K562 (cell line): ENCODE results near the gene LDLRAD1. TPM values are rescaled to one million over a fixed set of nuclear protein-coding genes. Genes with fewer than 3 reads are reported as not detected.

Source experiments
- ATAC-seq: fragments of 200-7000 bp; cut with Tn5 transposase; 3 replicates; pipeline ENCODE4 v1.9.1; 2020; ENCODE audit warnings: moderate library complexity
- BruUV-seq: library from RNA; stranded (reverse); fragments of 400-500 nt; replicated peaks from 2 replicates; lab custom pipeline; 2021; lab: Mats Ljungman, UMichigan
- CTCF ChIA-PET: fragments of 300-600 bp; formaldehyde crosslinking; extraction: SDS; loops from one replicate; lab custom pipeline; 2021; ENCODE audit warnings: low intra/inter-chr PET ratio; lab: Yijun Ruan, JAX
- POLR2A ChIA-PET: fragments of 300-600, 350-650 bp; sonication (Branson Sonifier 250); formaldehyde crosslinking; extraction: SDS; loops from one replicate; lab custom pipeline; 2021; ENCODE audit warnings: antibody characterized with exemption, inconsistent platforms; lab: Yijun Ruan, JAX
- DNase-seq, 4 experiments: peaks; one replicate each; pipeline versions ENCODE4 v3.0.0 to v3.0.0-alpha.2; 2011 to 2018; ENCODE audit warnings: low spot score in 3 of 4, mixed read lengths in 3 of 4; ENCODE audit errors: extremely low read depth in 1 of 4
- FAIRE-seq: peaks from 2 replicates; lab custom pipeline; 2011; peaks lifted over from hg19 to GRCh38; lab: Jason Lieb, UNC
- H2AFZ ChIP-seq: 2 replicates; pipeline ENCODE4 v1.6.0; 2011; ENCODE audit warnings: low read depth, low read length, control low read depth, inconsistent platforms
- H3K27ac ChIP-seq: fragments of 200-600 bp; 3 replicates; pipeline ENCODE4 v1.8.0; 2011; ENCODE audit warnings: low read depth, mild to moderate bottlenecking, control low read depth, inconsistent platforms, low read length, moderate library complexity, mixed read lengths; ENCODE audit errors: extremely low read depth
- H3K27me3 ChIP-seq, 2 experiments: fragments of 300-600 bp in 1 of 2; 2 replicates in 1 of 2; 3 replicates in 1 of 2; pipeline versions ENCODE4 v1.6.0 to v1.8.0; 2011; ENCODE audit warnings: inconsistent platforms in 2 of 2, low read length in 2 of 2, mild to moderate bottlenecking in 1 of 2, mixed read lengths in 1 of 2, moderate library complexity in 1 of 2; ENCODE audit not compliant: control insufficient read depth in 2 of 2, insufficient read depth in 2 of 2
- H3K36me3 ChIP-seq: fragments of 300-600 bp; 3 replicates; pipeline ENCODE4 v1.8.0; 2011; ENCODE audit warnings: mild to moderate bottlenecking, low read length, inconsistent platforms; ENCODE audit not compliant: control insufficient read depth, insufficient read depth
- H3K4me1 ChIP-seq, 2 experiments: fragments of 200-600 bp in 1 of 2; replicated peaks in 1 of 2; 2 replicates in 1 of 2; 3 replicates in 1 of 2; pipeline versions ENCODE4 v1.5.1 to v1.8.0; 2011; ENCODE audit warnings: inconsistent platforms in 2 of 2, low read length in 2 of 2, mild to moderate bottlenecking in 1 of 2, mixed read lengths in 1 of 2, moderate library complexity in 1 of 2; ENCODE audit not compliant: control insufficient read depth in 2 of 2, insufficient read depth in 2 of 2
- H3K4me2 ChIP-seq: 2 replicates; pipeline ENCODE4 v1.6.1; 2011; ENCODE audit warnings: low read length, control low read depth, inconsistent platforms, mixed read lengths; ENCODE audit not compliant: insufficient read depth
- H3K4me3 ChIP-seq: fragments of 200-600 bp; sonication (generic), shearing (Covaris generic); 2 replicates; pipeline ENCODE4 v1.5.1; 2016; ENCODE audit warnings: control low read depth, inconsistent platforms
- H3K79me2 ChIP-seq: fragments of 200-600 bp; 3 replicates; pipeline ENCODE4 v1.8.0; 2011; ENCODE audit warnings: low read length, inconsistent platforms; ENCODE audit not compliant: control insufficient read depth, insufficient read depth
- H3K9ac ChIP-seq, 2 experiments: 2 replicates each; pipeline versions ENCODE4 v1.6.0 to v1.6.1; 2011; ENCODE audit warnings: low read depth in 2 of 2, low read length in 2 of 2, control low read depth in 1 of 2, inconsistent platforms in 1 of 2, mild to moderate bottlenecking in 1 of 2, mixed read lengths in 1 of 2; ENCODE audit not compliant: insufficient read depth in 1 of 2
- H3K9me1 ChIP-seq: one replicate; pipeline ENCODE4 v1.6.0; 2011; ENCODE audit warnings: inconsistent platforms, mild to moderate bottlenecking, low read length, moderate library complexity; ENCODE audit not compliant: control insufficient read depth, insufficient read depth
- H3K9me3 ChIP-seq: replicated peaks from 2 replicates; pipeline ENCODE4 v1.5.1; 2011; ENCODE audit warnings: low read depth, low read length, inconsistent platforms; ENCODE audit not compliant: control insufficient read depth, insufficient read depth
- H4K20me1 ChIP-seq: replicated peaks from 2 replicates; pipeline ENCODE4 v1.6.1; 2011; ENCODE audit warnings: low read length, inconsistent platforms, mixed read lengths; ENCODE audit not compliant: control insufficient read depth, insufficient read depth
- HOXB6 ChIP-seq: fragments of 250-450 bp; sonication (Bioruptor Pico); IDR thresholded peaks from 2 replicates; pipeline ENCODE4 v1.5.1; 2022; ENCODE audit warnings: mild to moderate bottlenecking, borderline replicate concordance
- SIRT6 ChIP-seq: IDR thresholded peaks from one replicate; pipeline ENCODE4 v1.6.1; 2012; ENCODE audit warnings: low read depth, mild to moderate bottlenecking, control low read depth, inconsistent platforms, low read length, moderate library complexity
- ZNF263 ChIP-seq: sonication (generic); formaldehyde crosslinking; IDR thresholded peaks from 2 replicates; pipeline ENCODE4 v1.8.0; 2022; ENCODE audit warnings: mild to moderate bottlenecking, missing genetic modification reagents, borderline replicate concordance
- WGBS: fragments of 100-300 bp; shearing (Covaris generic); methylation state at CpG from one replicate; pipeline ENCODE4 v1.1.6; 2016; ENCODE audit warnings: low coverage, mixed read lengths; ENCODE audit not compliant: insufficient coverage; ENCODE audit errors: missing lambda C conversion rate; 5-methylcytosine and 5-hydroxymethylcytosine counted together
- in situ Hi-C: fragments of 300-500 bp; cut with MboI; formaldehyde crosslinking; loops from 4 replicates; pipeline ENCODE4 v1.15.0; 2018; ENCODE audit warnings: inconsistent platforms, mixed read lengths
- intact Hi-C: fragments of 100-400 bp; cut with micrococcal nuclease; formaldehyde crosslinking; loops from 2 replicates; pipeline ENCODE4 v1.14.2; 2022
- polyA plus RNA-seq, 8 experiments: library from polyadenylated mRNA; depleted of rRNA in 4 of 8; stranded (reverse) in 5 of 8; unstranded in 3 of 8; fragments of >200 nt; fragmentation: Nextera tagmentation in 2 of 8; fragmentation: Illumina TruSeq in 1 of 8; extraction: Ambion mirVana in 2 of 8; extraction: Trizol in 1 of 8; gene quantifications; 2 replicates each; pipeline versions ENCODE4 v1.2.1 to v1.2.3, GENCODE V29; 2011 to 2014; ENCODE audit warnings: inconsistent platforms in 1 of 8, missing spikeins in 1 of 8
- total RNA-seq, 7 experiments: library from RNA; depleted of rRNA in 6 of 7; stranded (reverse); fragments of >200 nt in 6 of 7; fragmentation: Illumina TruSeq in 2 of 7; extraction: Trizol in 2 of 7; gene quantifications; 2 replicates each; pipeline versions ENCODE4 v1.2.1 to v1.2.3, GENCODE V29; 2011 to 2021; ENCODE audit warnings: low replicate concordance in 1 of 7
- TF ChIP-seq, protein P1 (sequence below): fragments of 250-450 bp; sonication (Bioruptor Pico); IDR thresholded peaks from 2 replicates; pipeline ENCODE4 v1.8.0; 2022; ENCODE audit warnings: inconsistent platforms, mild to moderate bottlenecking, moderate library complexity, borderline replicate concordance

LDLRAD1 gene
- total and polyA plus RNA-seq, 9 of the 15 experiments (the other 6 are each of a cell fraction or from before 2014, with no cell fraction given), result not detected

DNA sequence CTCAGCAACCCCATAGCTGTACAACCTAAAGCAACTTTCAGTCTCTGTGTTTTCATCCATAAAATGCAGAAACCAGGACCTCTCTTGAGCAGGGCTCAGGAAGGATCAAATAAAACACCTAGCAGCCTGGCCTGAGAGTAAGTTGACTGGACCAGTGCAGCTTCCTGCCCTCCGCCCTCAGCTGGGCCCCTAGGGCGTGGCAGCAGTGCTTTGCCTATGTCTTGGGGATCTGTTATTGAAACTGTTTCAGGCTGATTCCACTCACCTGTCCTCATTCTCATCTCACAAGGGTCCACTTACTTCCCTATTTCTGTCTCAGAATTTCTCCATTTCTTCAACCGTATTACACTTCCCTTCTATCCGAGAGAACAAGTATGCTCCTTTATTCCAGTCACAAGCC is 54.5 kb downstream of the LDLRAD1 start:
- no peaks in the 10 kb centered on the region for H3K79me2 ChIP-seq
- no peaks in the 10 kb centered on the region for H3K9me3 ChIP-seq
- POLR2A ChIA-PET, result interaction anchor here (0.6 to 1.4 kb wide), 2 partner anchors 20 to 403 kb away, joined by 3 to 5 read pairs; no protein-coding TSS in a partner anchor
- no peaks in the 10 kb centered on the region for H3K27me3 ChIP-seq
- H2AFZ ChIP-seq, result no peak overlapping the region
- no peak for TF ChIP-seq SIRT6
- TF ChIP-seq HOXB6, result no peak
- TF ChIP-seq ZNF263 (CRISPR knock-in tag), result no peak
- TF ChIP-seq, protein P1, sequence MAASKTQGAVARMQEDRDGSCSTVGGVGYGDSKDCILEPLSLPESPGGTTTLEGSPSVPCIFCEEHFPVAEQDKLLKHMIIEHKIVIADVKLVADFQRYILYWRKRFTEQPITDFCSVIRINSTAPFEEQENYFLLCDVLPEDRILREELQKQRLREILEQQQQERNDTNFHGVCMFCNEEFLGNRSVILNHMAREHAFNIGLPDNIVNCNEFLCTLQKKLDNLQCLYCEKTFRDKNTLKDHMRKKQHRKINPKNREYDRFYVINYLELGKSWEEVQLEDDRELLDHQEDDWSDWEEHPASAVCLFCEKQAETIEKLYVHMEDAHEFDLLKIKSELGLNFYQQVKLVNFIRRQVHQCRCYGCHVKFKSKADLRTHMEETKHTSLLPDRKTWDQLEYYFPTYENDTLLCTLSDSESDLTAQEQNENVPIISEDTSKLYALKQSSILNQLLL (CRISPR knock-in tag), result no peak
- WGBS, result 89% methylated on average over 4 of the region's 4 CpGs
- no peak for DNase-seq
- no peak; the same call in 2 of the 3 replicates for ATAC-seq
- intact Hi-C loops (no loop called here), in situ Hi-C loops (loop anchor here (5.0 kb wide), 1 partner anchor 81 kb away; no protein-coding TSS in a partner anchor)
- H3K36me3 ChIP-seq, result peaks cover 82% of the 10 kb centered on the region
- BruUV-seq, result no TSS peak
- no peaks in the 10 kb centered on the region for H3K9me1 ChIP-seq
- peaks cover 0 to 12% of the 10 kb centered on the region in 2 experiments; a peak in 3 of 5 replicates for H3K4me1 ChIP-seq
- no peak for FAIRE-seq
- H4K20me1 ChIP-seq, result no peaks in the 10 kb centered on the region; the same call in 1 of the 2 replicates
- no peak overlapping the region for H3K4me2 ChIP-seq
- no peak overlapping the region for H3K4me3 ChIP-seq
- CTCF ChIA-PET, result no interaction called here
- H3K9ac ChIP-seq, result no peak overlapping the region
- H3K27ac ChIP-seq, result no peak overlapping the region
